Endothelial cell (in vitro differentiated cells): ENCODE measurements around the gene SGSM1. TPM values are rescaled to one million over a fixed set of nuclear protein-coding genes. Genes with fewer than 3 reads are reported as not detected.

Source experiments
- DNase-seq: peaks from one replicate; pipeline ENCODE4 v3.0.0; 2021; ENCODE audit warnings: low spot score
- H3K27ac Mint-ChIP-seq: one replicate; pipeline ENCODE4 v1.8.0; 2021; ENCODE audit warnings: mixed read lengths, inconsistent platforms; ENCODE audit not compliant: unreplicated experiment
- H3K27me3 Mint-ChIP-seq: one replicate; pipeline ENCODE4 v1.8.0; 2021; ENCODE audit warnings: mild to moderate bottlenecking, moderate library complexity, mixed read lengths, inconsistent platforms; ENCODE audit not compliant: unreplicated experiment
- H3K36me3 Mint-ChIP-seq: one replicate; pipeline ENCODE4 v1.8.0; 2021; ENCODE audit warnings: mild to moderate bottlenecking, low read depth, mixed read lengths, inconsistent platforms; ENCODE audit not compliant: unreplicated experiment
- H3K4me1 Mint-ChIP-seq: one replicate; pipeline ENCODE4 v1.8.0; 2021; ENCODE audit warnings: mild to moderate bottlenecking, mixed read lengths, inconsistent platforms; ENCODE audit not compliant: unreplicated experiment
- H3K4me3 Mint-ChIP-seq: one replicate; pipeline ENCODE4 v1.8.0; 2021; ENCODE audit warnings: mild to moderate bottlenecking, mixed read lengths, inconsistent platforms; ENCODE audit not compliant: unreplicated experiment
- H3K9me3 Mint-ChIP-seq: one replicate; pipeline ENCODE4 v1.8.0; 2021; ENCODE audit warnings: mixed read lengths, inconsistent platforms; ENCODE audit not compliant: unreplicated experiment
- CTCF ChIP-seq: fragments of 200-600 bp; sonication (generic); IDR thresholded peaks from one replicate; pipeline ENCODE4 v1.5.0; 2021; ENCODE audit warnings: antibody characterized with exemption; ENCODE audit not compliant: unreplicated experiment
- total RNA-seq: library from RNA; stranded (reverse); fragmentation: NEBNext Ultra II Directional; extraction: Animal tissue kit (Norgen Biotek cat#: 25700); gene quantifications from one replicate; pipeline ENCODE4 v1.2.1, GENCODE V29; 2021; ENCODE audit not compliant: unreplicated experiment

The SGSM1 gene
- total RNA-seq, 1 donor from 2014 or later, result 2.4 TPM

DNA sequence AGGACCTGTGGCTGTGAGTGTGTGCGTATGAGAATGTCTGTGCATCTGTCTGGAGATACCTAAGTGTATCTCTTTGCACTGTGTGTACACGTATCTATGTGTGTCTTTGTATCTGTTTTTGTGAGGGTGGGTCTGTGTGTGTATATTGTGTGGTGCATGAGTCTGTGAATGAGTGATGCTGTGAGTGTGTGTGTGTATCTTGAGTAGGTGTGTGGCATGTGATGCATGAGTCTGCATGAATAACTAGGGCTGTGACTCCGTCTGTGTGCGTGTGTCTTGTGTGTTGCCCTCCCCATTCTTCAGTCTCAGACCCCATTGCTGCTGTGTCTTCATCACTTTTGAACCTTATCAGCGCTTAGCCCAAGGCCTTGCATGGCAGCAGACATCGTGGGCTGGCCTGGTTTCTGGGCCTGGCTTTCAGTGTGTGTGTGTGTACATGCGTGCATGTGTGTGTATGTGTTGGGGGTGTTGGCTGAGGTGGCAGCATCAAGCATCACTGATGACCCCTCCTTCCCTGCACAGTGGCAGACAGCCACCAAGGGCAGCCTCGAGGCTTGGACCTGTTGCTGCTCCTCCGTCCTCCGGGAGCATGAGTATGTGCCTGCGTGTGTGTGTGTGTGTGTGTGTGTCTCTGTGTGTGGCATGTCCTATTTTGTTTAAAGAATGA is 1.4 kb downstream of the SGSM1 start:
- peaks cover 21% of the 10 kb centered on the region for H3K4me1 Mint-ChIP-seq
- TF ChIP-seq CTCF, result no peak
- H3K9me3 Mint-ChIP-seq, result no peaks in the 10 kb centered on the region
- no peak overlapping the region for H3K27ac Mint-ChIP-seq
- no peaks in the 10 kb centered on the region for H3K36me3 Mint-ChIP-seq
- DNase-seq, result peak; percentile 14
- H3K4me3 Mint-ChIP-seq, result peak overlapping the region; percentile 5
- peaks cover 9% of the 10 kb centered on the region for H3K27me3 Mint-ChIP-seq

GRCh38 chr22:24809331-24809730 is 3.3 kb downstream of the SGSM1 start:
- Mint-ChIP-seq H3K27ac (no peak overlapping the region), H3K4me1 (peaks cover 28% of the 10 kb centered on the region), H3K27me3 (peaks cover 9% of the 10 kb centered on the region), H3K4me3 (no peak overlapping the region), H3K9me3 (no peaks in the 10 kb centered on the region), H3K36me3 (no peaks in the 10 kb centered on the region)
- TF ChIP-seq CTCF, result no peak
- DNase-seq, result no peak

GRCh38 chr22:24810043-24810749 is 4.2 kb downstream of the SGSM1 start:
- Mint-ChIP-seq H3K4me3 (no peak overlapping the region), H3K36me3 (peaks cover 7% of the 10 kb centered on the region), H3K4me1 (peaks cover 28% of the 10 kb centered on the region), H3K27me3 (peaks cover 7% of the 10 kb centered on the region), H3K27ac (peak overlapping the region; percentile 82), H3K9me3 (peaks cover 4% of the 10 kb centered on the region)
- peak; percentile 15 for DNase-seq
- no peak for TF ChIP-seq CTCF

DNA sequence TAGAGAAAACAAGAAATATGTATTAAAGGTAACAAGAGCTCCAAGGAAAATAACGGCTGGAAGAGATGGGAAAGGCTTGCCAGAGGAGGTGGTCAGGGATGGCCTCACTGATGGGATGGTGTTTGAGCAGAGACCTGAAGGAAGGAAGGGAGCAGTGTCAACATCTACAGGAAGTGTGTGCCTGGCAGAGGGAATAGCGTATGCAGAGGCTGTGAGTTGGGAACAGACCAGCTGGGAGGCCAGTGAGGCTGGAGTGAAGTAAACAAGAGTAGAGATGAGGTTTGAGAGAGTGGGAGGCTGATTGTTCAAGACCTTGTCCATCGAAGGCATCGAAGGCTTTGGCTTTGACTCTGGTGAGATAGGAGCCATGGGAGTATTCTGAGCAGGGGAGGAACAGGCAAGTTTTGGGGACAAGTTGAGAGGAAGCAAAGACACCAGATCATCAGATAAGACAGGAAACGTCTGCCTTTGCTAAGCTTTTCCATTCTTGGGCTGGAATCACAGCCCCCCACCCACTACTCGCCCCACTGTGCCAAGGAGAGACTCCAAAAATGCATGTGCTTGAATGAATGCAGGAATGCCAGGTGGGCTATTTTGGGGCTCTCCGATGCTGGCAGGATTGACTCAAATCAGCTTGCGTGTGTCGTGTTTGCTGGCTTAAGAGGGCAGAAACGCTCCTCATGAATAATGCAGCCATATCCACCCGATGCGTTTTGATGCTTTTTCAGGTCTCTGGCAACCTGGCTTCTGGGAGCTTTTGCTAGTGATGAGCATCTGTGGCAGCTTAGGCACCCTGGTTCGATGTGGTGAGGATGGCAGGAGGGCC is 7.2 kb downstream of the SGSM1 start:
- no peak for TF ChIP-seq CTCF
- peak overlapping the region; percentile 12 for H3K27ac Mint-ChIP-seq
- DNase-seq, result no peak
- peaks cover 12% of the 10 kb centered on the region for H3K36me3 Mint-ChIP-seq
- H3K4me1 Mint-ChIP-seq, result peaks cover 28% of the 10 kb centered on the region
- peaks cover 10% of the 10 kb centered on the region for H3K9me3 Mint-ChIP-seq
- no peak overlapping the region for H3K4me3 Mint-ChIP-seq
- H3K27me3 Mint-ChIP-seq, result peaks cover 2% of the 10 kb centered on the region
